ENCODE data around the gene HMX1.

The HMX1 gene

GRCh38 chr4:8896506-8896905 is 24.9 kb upstream of the HMX1 start:
- no peak for DNase-seq (ENCODE audit: low read depth)
- TF ChIP-seq POLR2A (IDR thresholded peaks at IDR 0.05; ENCODE audit: extremely low read depth, insufficient read length), result no peak
- no peak for TF ChIP-seq MAX (IDR thresholded peaks at IDR 0.05; ENCODE audit: low read depth, low read length)
- TF ChIP-seq CTCF (IDR thresholded peaks at IDR 0.05; ENCODE audit: low read depth, low read length), result no peak
- no peak overlapping the region for H3K4me3 ChIP-seq (ENCODE audit: low read depth, low read length)

- no peak overlapping the region for H3K4me3 ChIP-seq (ENCODE audit: low read depth, low read length)
- TF ChIP-seq POLR2A (IDR thresholded peaks at IDR 0.05; ENCODE audit: extremely low read depth, insufficient read length) (no peak), CTCF (IDR thresholded peaks at IDR 0.05; ENCODE audit: low read depth, low read length) (no peak)
- no peak for DNase-seq (ENCODE audit: low read depth)
Observed at GRCh38 chr4:8896071-8896470, 24.4 kb upstream of the HMX1 start.

GRCh38 chr4:8895295-8895694 is 23.7 kb upstream of the HMX1 start:
- DNase-seq (ENCODE audit: low read depth), result no peak
- H3K4me3 ChIP-seq (ENCODE audit: low read depth, low read length), result no peak overlapping the region
- TF ChIP-seq CTCF (IDR thresholded peaks at IDR 0.05; ENCODE audit: low read depth, low read length), result no peak
- TF ChIP-seq MYC (IDR thresholded peaks at IDR 0.05; ENCODE audit: low read depth, low read length), result no peak
- no peak for TF ChIP-seq POLR2A (IDR thresholded peaks at IDR 0.05; ENCODE audit: extremely low read depth, insufficient read length)
- TF ChIP-seq MAX (IDR thresholded peaks at IDR 0.05; ENCODE audit: low read depth, low read length), result no peak

- DNase-seq (ENCODE audit: low read depth), result no peak
Observed at GRCh38 chr4:8894424-8894816, 22.8 kb upstream of the HMX1 start.

GRCh38 chr4:8893624-8894423 is 22.2 kb upstream of the HMX1 start:
- no peak overlapping the region for H3K4me3 ChIP-seq (ENCODE audit: low read depth, low read length)
- TF ChIP-seq MYC (IDR thresholded peaks at IDR 0.05; ENCODE audit: low read depth, low read length) (no peak), CTCF (IDR thresholded peaks at IDR 0.05; ENCODE audit: low read depth, low read length) (no peak), POLR2A (IDR thresholded peaks at IDR 0.05; ENCODE audit: extremely low read depth, insufficient read length) (no peak), MAX (IDR thresholded peaks at IDR 0.05; ENCODE audit: low read depth, low read length) (no peak)
- no peak for DNase-seq (ENCODE audit: low read depth)

More at GRCh38 chr4:8894424-8894816, 22.8 kb upstream of the HMX1 start:
- H3K4me3 ChIP-seq (ENCODE audit: low read depth, low read length), result no peak overlapping the region
- TF ChIP-seq MYC (IDR thresholded peaks at IDR 0.05; ENCODE audit: low read depth, low read length) (no peak), MAX (IDR thresholded peaks at IDR 0.05; ENCODE audit: low read depth, low read length) (no peak), POLR2A (IDR thresholded peaks at IDR 0.05; ENCODE audit: extremely low read depth, insufficient read length) (no peak)

- DNase-seq (ENCODE audit: low read depth), result no peak
- no peak for TF ChIP-seq MYC (IDR thresholded peaks at IDR 0.05; ENCODE audit: low read depth, low read length)
- no peak for TF ChIP-seq MAX (IDR thresholded peaks at IDR 0.05; ENCODE audit: low read depth, low read length)
- TF ChIP-seq CTCF (IDR thresholded peaks at IDR 0.05; ENCODE audit: low read depth, low read length), result no peak
- no peak for TF ChIP-seq POLR2A (IDR thresholded peaks at IDR 0.05; ENCODE audit: extremely low read depth, insufficient read length)
- no peak overlapping the region for H3K4me3 ChIP-seq (ENCODE audit: low read depth, low read length)
Observed at GRCh38 chr4:8893227-8893623, 21.6 kb upstream of the HMX1 start.

Measured in NB4 (cell line).